GM15510 (cell line): ENCODE results near the gene EPSTI1.

Experiments
- POLR2A ChIP-seq: IDR thresholded peaks from 3 replicates; pipeline ENCODE4 v1.6.1; 2011; ENCODE audit warnings: borderline replicate concordance; ENCODE audit not compliant: insufficient read length; ENCODE audit errors: extremely low read depth

Gene EPSTI1

GRCh38 chr13:42959615-42960014 is 32.4 kb downstream of the EPSTI1 start:
- no peak for TF ChIP-seq POLR2A

- TF ChIP-seq POLR2A: no peak
Measured at GRCh38 chr13:42957881-42958280, 34.2 kb downstream of the EPSTI1 start.

GRCh38 chr13:42950181-42950580 is 41.9 kb downstream of the EPSTI1 start:
- no peak for TF ChIP-seq POLR2A

- TF ChIP-seq POLR2A: no peak
Measured at GRCh38 chr13:42947925-42948324, 44.1 kb downstream of the EPSTI1 start.

GRCh38 chr13:42946927-42947326 is 45.1 kb downstream of the EPSTI1 start:
- no peak for TF ChIP-seq POLR2A

- TF ChIP-seq POLR2A: no peak
Measured at GRCh38 chr13:42929886-42930535, 62.0 kb downstream of the EPSTI1 start.

- TF ChIP-seq POLR2A: no peak
Measured at GRCh38 chr13:42926555-42926954, 65.5 kb downstream of the EPSTI1 start.

- no peak for TF ChIP-seq POLR2A
Measured at GRCh38 chr13:42926043-42926442, 66.0 kb downstream of the EPSTI1 start.

GRCh38 chr13:42925626-42926025 is 66.4 kb downstream of the EPSTI1 start:
- no peak for TF ChIP-seq POLR2A

- TF ChIP-seq POLR2A: no peak
Measured at GRCh38 chr13:42924344-42924743, 67.7 kb downstream of the EPSTI1 start.

- TF ChIP-seq POLR2A: no peak
Measured at GRCh38 chr13:42907745-42908144, 84.3 kb downstream of the EPSTI1 start.

- TF ChIP-seq POLR2A: no peak
Measured at GRCh38 chr13:42906257-42906656, 85.8 kb downstream of the EPSTI1 start.

GRCh38 chr13:42905579-42905978 is 86.5 kb downstream of the EPSTI1 start:
- no peak for TF ChIP-seq POLR2A

- no peak for TF ChIP-seq POLR2A
Measured at GRCh38 chr13:42899266-42899665, 92.8 kb downstream of the EPSTI1 start.

- no peak for TF ChIP-seq POLR2A
Measured at GRCh38 chr13:42895776-42896175, 96.3 kb downstream of the EPSTI1 start.

- TF ChIP-seq POLR2A: no peak
Measured at GRCh38 chr13:42894765-42895243, 97.2 kb downstream of the EPSTI1 start.
